ENCODE measurements around the gene ANO8.

Gene ANO8

GRCh38 chr19:17341845-17342244 lies 7.2 kb upstream of the ANO8 start:
- no peak for DNase-seq

- DNase-seq: no peak
These were observed 6.7 kb upstream of the ANO8 start for GRCh38 chr19:17341386-17341785.

GRCh38 chr19:17340871-17341357 lies 6.3 kb upstream of the ANO8 start:
- DNase-seq: no peak

- no peak for DNase-seq
These were observed 5.7 kb upstream of the ANO8 start for GRCh38 chr19:17340302-17340870.

GRCh38 chr19:17339088-17339741 lies 4.6 kb upstream of the ANO8 start:
- DNase-seq: no peak

- DNase-seq: no peak
These were observed 3.9 kb upstream of the ANO8 start for GRCh38 chr19:17338433-17339078.

GRCh38 chr19:17337675-17338432 lies 3.2 kb upstream of the ANO8 start:
- peak; percentile 17 for DNase-seq

- DNase-seq: peak; percentile 87
These were observed 2.4 kb upstream of the ANO8 start, which contains the start of gene GTPBP3 for GRCh38 chr19:17336872-17337674. TSS of gene GTPBP3 (plus strand) at chr19:17337553. CDS start at chr19:17337612, 59 bp downstream.

- DNase-seq: no peak
These were observed 920 bp upstream of the ANO8 start for GRCh38 chr19:17335575-17335974.

- peak; percentile 55 for DNase-seq
These were observed 843 bp downstream of the ANO8 start for GRCh38 chr19:17333611-17334413.

GRCh38 chr19:17332677-17333581 lies 1.7 kb downstream of the ANO8 start:
- DNase-seq: peak; percentile 49

GRCh38 chr19:17332360-17332676 lies 2.3 kb downstream of the ANO8 start:
- no peak for DNase-seq

- no peak for DNase-seq
These were observed 3.6 kb downstream of the ANO8 start for GRCh38 chr19:17331045-17331558.

- DNase-seq: no peak
These were observed 4.2 kb downstream of the ANO8 start for GRCh38 chr19:17330262-17331044.

- DNase-seq: no peak
These were observed 5.0 kb downstream of the ANO8 start for GRCh38 chr19:17329366-17330261.

- DNase-seq: no peak
These were observed 5.9 kb downstream of the ANO8 start for GRCh38 chr19:17328517-17329365.

Measured in T1000 (cell line).